Esophagus squamous epithelium (tissue), 5 donors: ENCODE results near the gene PNKD. TPM values are rescaled to one million over a fixed set of nuclear protein-coding genes. Genes with fewer than 3 reads are reported as not detected.

Experiments used
- DNase-seq: peaks from one replicate; lab custom pipeline; 2025; lab: John Stamatoyannopoulos, UW
- H3K27ac ChIP-seq, 4 donors: fragments of 200-600 bp; sonication (generic); one replicate each; pipeline ENCODE4 v1.5.1; 2016 to 2019; ENCODE audit warnings: mild to moderate bottlenecking in 1 of 4
- H3K27me3 ChIP-seq, 4 donors: fragments of 200-600 bp; sonication (generic); 1 replicate in 3 of 4; 2 replicates in 1 of 4; pipeline versions ENCODE4 v1.5.1 to v1.6.0; 2017 to 2021; ENCODE audit warnings: antibody characterized with exemption in 1 of 4
- H3K36me3 ChIP-seq, 3 donors: fragments of 200-600 bp; sonication (generic); one replicate each; pipeline ENCODE4 v1.5.1; 2016 to 2019
- H3K4me1 ChIP-seq, 3 donors: fragments of 200-600 bp; sonication (generic); one replicate each; pipeline ENCODE4 v1.5.1; 2017 to 2019
- H3K4me3 ChIP-seq, 4 donors: fragments of 200-600 bp; sonication (generic); 1 replicate in 3 of 4; 2 replicates in 1 of 4; pipeline ENCODE4 v1.5.1; 2016 to 2019; ENCODE audit warnings: mild to moderate bottlenecking in 2 of 4, moderate library complexity in 1 of 4
- H3K9me3 ChIP-seq, 3 donors: fragments of 200-600 bp; sonication (generic); one replicate each; pipeline ENCODE4 v1.5.1; 2016 to 2019
- CTCF ChIP-seq, 6 experiments: fragments of 450-650 bp in 4 of 6; fragments of 200-600 bp in 2 of 6; sonication (generic) in 2 of 6; IDR thresholded peaks; one replicate each; pipeline ENCODE4 v1.5.1; 2016 to 2019; ENCODE audit warnings: antibody characterized with exemption in 6 of 6, mild to moderate bottlenecking in 4 of 6, moderate library complexity in 4 of 6
- POLR2A ChIP-seq, 4 donors: fragments of 450-650 bp; IDR thresholded peaks; one replicate each; pipeline ENCODE4 v1.6.1; 2017; ENCODE audit warnings: antibody characterized with exemption in 4 of 4, mild to moderate bottlenecking in 4 of 4, moderate library complexity in 3 of 4
- WGBS, 2 donors: methylation state at CpG; one replicate each; pipeline ENCODE4 v1.1.5; 2018; 5-methylcytosine and 5-hydroxymethylcytosine counted together
- intact Hi-C: fragments of 100-400 bp; cut with DNase I; formaldehyde crosslinking; loops from one replicate; pipeline ENCODE4 v1.15.0; 2022
- total RNA-seq, 4 donors: library from RNA; depleted of rRNA; stranded (reverse); fragments of >200 nt; gene quantifications; one replicate each; pipeline ENCODE4 v1.1.0, GENCODE V29; 2016
- donor health status: DM: yes; HTN: yes; CAD: no.

Gene PNKD
- total RNA-seq, 4 donors from 2014 or later: 19.7 to 34.3 (median 28.0) TPM

- H3K9me3 ChIP-seq: no peaks in the 10 kb centered on the region
- no peaks in the 10 kb centered on the region for H3K27me3 ChIP-seq
- H3K4me3 ChIP-seq: no peak overlapping the region
- H3K27ac ChIP-seq: peak overlapping the region; percentile 17 to 92 (median 86)
- no peak for DNase-seq
- 84 to 87% methylated on average over 9 of the region's 9 CpGs for WGBS, 2 donors
- H3K4me1 ChIP-seq: peaks cover 20 to 83% (median 33%) of the 10 kb centered on the region in 3 donors
- TF ChIP-seq POLR2A (IDR thresholded peaks at IDR 0.05): no peak
- no peak for TF ChIP-seq CTCF (IDR thresholded peaks at IDR 0.05)
- H3K36me3 ChIP-seq: peaks cover 68 to 74% (median 68%) of the 10 kb centered on the region in 3 donors
- intact Hi-C loops: no loop called here
Observed at GRCh38 chr2:218275371-218276072, 5.2 kb downstream of the PNKD start.

- H3K4me3 ChIP-seq: no peak overlapping the region
- no peaks in the 10 kb centered on the region for H3K9me3 ChIP-seq
- peak overlapping the region; percentile 18 to 89 (median 48) for H3K27ac ChIP-seq
- peaks cover 19 to 82% (median 31%) of the 10 kb centered on the region in 3 donors for H3K4me1 ChIP-seq
- TF ChIP-seq POLR2A (IDR thresholded peaks at IDR 0.05) (no peak), CTCF (IDR thresholded peaks at IDR 0.05) (no peak)
- peaks cover 78 to 90% (median 80%) of the 10 kb centered on the region in 3 donors for H3K36me3 ChIP-seq
- no peak for DNase-seq
- no peaks in the 10 kb centered on the region for H3K27me3 ChIP-seq
- intact Hi-C loops: no loop called here
- 72 to 79% methylated on average over 8 to 10 of the region's 12 CpGs for WGBS, 2 donors
Observed at GRCh38 chr2:218276986-218277755, 6.9 kb downstream of the PNKD start.

GRCh38 chr2:218277921-218278320 lies 7.6 kb downstream of the PNKD start:
- WGBS, 2 donors: 52 to 61% methylated on average over 4 to 7 of the region's 7 CpGs
- Histone ChIP-seq H3K27me3 (no peaks in the 10 kb centered on the region), H3K9me3 (no peaks in the 10 kb centered on the region), H3K36me3 (peaks cover 80 to 94% (median 80%) of the 10 kb centered on the region in 3 donors), H3K4me1 (peaks cover 20 to 82% (median 32%) of the 10 kb centered on the region in 3 donors), H3K4me3 (no peak overlapping the region), H3K27ac (peak overlapping the region; percentile 17 to 89 (median 48))
- no peak for DNase-seq
- TF ChIP-seq CTCF (IDR thresholded peaks at IDR 0.05): no peak
- no peak for TF ChIP-seq POLR2A (IDR thresholded peaks at IDR 0.05)
- intact Hi-C loops: no loop called here

GRCh38 chr2:218278531-218279360 lies 8.4 kb downstream of the PNKD start:
- no peak for TF ChIP-seq CTCF (IDR thresholded peaks at IDR 0.05)
- TF ChIP-seq POLR2A (IDR thresholded peaks at IDR 0.05): no peak
- H3K36me3 ChIP-seq: peaks cover 78 to 96% (median 79%) of the 10 kb centered on the region in 3 donors
- no peaks in the 10 kb centered on the region for H3K27me3 ChIP-seq
- WGBS, 2 donors: 75 to 81% methylated on average over 13 to 14 of the region's 16 CpGs
- no peaks in the 10 kb centered on the region for H3K9me3 ChIP-seq
- peaks cover 25 to 82% (median 33%) of the 10 kb centered on the region in 3 donors for H3K4me1 ChIP-seq
- no peak overlapping the region for H3K4me3 ChIP-seq
- H3K27ac ChIP-seq: peak overlapping the region; percentile 23 to 89 (median 54)
- intact Hi-C loops: no loop called here
- DNase-seq: no peak
